NB4 (cell line): ENCODE results near the gene EDDM3A.
"Not testable (repeated sequence)": the region's sequence is repeated elsewhere in the genome, so short reads cannot be mapped to it uniquely, and the experiment has no call there.

ENCODE experiments used
- DNase-seq: peaks from one replicate; pipeline ENCODE4 v3.0.0; 2010; ENCODE audit warnings: low read depth
- H3K4me3 ChIP-seq: one replicate; pipeline ENCODE4 v1.5.1; 2011; ENCODE audit warnings: mild to moderate bottlenecking, low read depth, low read length, moderate library complexity
- MYC ChIP-seq: IDR thresholded peaks from 2 replicates; pipeline ENCODE4 v1.6.1; 2011; ENCODE audit warnings: low read depth, low read length
- POLR2A ChIP-seq: IDR thresholded peaks from 2 replicates; pipeline ENCODE4 v1.6.1; 2011; ENCODE audit warnings: mild to moderate bottlenecking; ENCODE audit not compliant: insufficient read length; ENCODE audit errors: extremely low read depth
- TF ChIP-seq, protein P1 (sequence below): IDR thresholded peaks from one replicate; pipeline ENCODE4 v1.5.1; 2012; ENCODE audit warnings: low read depth, low read length
- TF ChIP-seq, protein P2 (sequence below): IDR thresholded peaks from 2 replicates; pipeline ENCODE4 v1.6.1; 2011; ENCODE audit warnings: low read depth, low read length

Gene EDDM3A

DNA sequence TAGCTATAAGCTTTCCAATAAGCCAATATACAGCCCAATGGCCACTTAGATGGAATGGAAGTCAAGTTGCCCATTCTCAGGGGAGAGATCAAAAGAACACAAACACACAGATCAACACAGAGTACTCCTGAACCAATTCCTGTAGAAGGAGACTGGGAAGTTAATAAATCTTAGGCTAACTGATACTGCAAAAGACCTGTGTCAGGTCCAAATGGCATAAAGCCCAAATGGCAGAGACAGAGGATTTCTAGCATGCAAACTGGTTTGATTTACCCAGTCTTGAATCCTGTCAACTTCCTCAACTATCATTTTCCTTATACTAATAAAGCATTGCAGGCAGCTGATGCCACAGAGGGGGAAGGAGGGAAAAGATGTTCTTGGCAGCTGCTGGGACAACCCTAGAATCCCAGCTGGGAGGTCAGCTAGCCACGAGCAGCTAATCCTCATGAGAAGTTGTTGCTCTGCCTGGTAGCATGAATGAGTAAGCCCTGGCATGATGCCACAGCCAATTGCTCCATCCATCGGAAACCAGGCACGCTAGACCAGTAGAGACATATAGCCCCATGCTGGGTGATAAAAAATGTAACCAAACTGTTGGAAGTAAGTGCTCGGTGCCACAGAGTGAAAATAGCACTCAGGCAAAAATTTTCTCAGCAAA lies 31.0 kb upstream of the EDDM3A start:
- no peak overlapping the region for H3K4me3 ChIP-seq
- peak; percentile 38 for DNase-seq
- no peak for TF ChIP-seq POLR2A

DNA sequence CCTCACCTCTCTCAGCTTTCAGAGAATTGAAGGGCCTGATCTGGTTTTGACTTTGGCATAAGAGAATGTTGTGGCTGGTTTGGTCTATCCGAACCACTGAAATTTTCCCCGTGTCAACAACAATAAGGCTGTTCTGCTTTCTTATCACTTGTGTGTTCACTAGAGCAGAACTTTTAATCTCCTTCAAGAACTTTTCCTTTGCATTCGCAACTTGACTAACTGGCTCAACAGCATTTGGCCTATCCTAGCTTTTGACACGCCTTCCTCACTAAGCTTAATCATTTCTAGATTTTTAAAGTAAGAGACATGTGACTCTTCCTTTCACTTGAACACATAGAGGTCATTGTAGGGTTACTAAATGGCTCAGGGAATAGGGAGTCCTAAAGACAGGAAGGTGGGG lies 25.9 kb upstream of the EDDM3A start:
- DNase-seq, result no peak

DNA sequence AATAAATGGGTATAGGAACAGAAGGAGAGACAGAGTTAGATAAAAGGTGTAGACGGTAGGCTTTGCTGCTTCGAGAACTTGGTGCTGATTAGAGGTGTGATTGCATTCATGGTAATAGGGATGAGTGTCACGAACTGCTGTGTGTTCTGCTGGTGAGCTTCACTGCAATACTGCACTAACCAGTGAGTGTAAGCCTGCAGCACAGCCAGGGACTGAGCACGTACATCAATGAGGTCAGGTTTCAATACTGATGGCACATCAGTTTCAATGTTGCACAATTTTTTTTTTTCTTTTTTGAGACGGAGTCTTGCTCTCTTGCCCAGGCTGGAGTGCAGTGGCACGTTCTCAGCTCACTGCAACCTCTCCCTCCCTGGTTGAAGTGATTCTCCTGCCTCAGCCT lies 24.9 kb upstream of the EDDM3A start:
- H3K4me3 ChIP-seq, result no peak overlapping the region
- no peak for TF ChIP-seq MYC
- TF ChIP-seq POLR2A, result no peak
- TF ChIP-seq, protein P1, sequence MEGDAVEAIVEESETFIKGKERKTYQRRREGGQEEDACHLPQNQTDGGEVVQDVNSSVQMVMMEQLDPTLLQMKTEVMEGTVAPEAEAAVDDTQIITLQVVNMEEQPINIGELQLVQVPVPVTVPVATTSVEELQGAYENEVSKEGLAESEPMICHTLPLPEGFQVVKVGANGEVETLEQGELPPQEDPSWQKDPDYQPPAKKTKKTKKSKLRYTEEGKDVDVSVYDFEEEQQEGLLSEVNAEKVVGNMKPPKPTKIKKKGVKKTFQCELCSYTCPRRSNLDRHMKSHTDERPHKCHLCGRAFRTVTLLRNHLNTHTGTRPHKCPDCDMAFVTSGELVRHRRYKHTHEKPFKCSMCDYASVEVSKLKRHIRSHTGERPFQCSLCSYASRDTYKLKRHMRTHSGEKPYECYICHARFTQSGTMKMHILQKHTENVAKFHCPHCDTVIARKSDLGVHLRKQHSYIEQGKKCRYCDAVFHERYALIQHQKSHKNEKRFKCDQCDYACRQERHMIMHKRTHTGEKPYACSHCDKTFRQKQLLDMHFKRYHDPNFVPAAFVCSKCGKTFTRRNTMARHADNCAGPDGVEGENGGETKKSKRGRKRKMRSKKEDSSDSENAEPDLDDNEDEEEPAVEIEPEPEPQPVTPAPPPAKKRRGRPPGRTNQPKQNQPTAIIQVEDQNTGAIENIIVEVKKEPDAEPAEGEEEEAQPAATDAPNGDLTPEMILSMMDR, result no peak
- TF ChIP-seq, protein P2, sequence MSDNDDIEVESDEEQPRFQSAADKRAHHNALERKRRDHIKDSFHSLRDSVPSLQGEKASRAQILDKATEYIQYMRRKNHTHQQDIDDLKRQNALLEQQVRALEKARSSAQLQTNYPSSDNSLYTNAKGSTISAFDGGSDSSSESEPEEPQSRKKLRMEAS, result no peak
- no peak for DNase-seq

More for the DNA sequence above, 25.9 kb upstream of the EDDM3A start:
- no peak overlapping the region for H3K4me3 ChIP-seq
- no peak for TF ChIP-seq POLR2A
- TF ChIP-seq MYC, result no peak
- TF ChIP-seq, protein P2, result no peak
- TF ChIP-seq, protein P1, result no peak

DNA sequence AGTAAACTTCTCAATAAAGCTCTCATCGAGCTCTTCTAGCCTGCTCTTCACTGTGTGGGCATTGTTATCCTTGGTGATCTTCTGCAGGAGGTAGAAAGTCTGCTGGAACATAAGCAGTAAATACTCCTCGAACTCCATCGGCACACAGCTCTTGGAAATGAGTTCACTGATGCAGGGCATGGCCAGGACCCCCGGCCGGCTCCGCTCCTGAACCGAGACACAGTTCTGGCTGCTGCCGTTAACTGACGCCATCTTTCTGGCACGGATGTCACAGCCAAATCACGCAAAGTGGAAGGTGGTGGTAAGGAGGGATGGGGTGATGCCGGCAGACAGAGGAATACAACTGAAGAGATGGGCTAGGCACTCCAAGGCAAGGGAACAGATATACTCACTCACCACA lies 23.7 kb upstream of the EDDM3A start:
- no peak overlapping the region for H3K4me3 ChIP-seq
- DNase-seq, result no peak
- TF ChIP-seq MYC (no peak), POLR2A (no peak)
- TF ChIP-seq, protein P1, result no peak
- TF ChIP-seq, protein P2, result no peak

DNA sequence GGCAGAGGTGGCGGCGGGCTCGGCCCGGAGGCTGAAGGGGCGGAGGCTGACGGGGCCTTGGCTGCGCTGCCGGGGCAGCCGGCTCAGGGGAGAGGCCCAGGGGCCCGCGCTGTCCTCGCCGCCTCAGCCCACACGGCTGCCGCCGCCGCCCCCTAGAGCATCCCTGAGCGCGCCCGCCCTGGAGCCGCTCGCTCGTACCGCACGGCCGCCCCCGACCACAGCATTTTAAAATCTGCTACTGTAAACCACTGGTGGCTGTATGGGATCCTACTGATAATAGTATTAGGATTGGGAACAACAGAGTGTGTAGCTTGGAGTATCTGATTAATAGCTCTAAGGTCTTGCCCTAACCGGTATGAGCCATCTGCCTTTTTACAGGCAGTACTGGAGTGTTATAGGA lies 22.2 kb upstream of the EDDM3A start:
- DNase-seq, result no peak
- no peak overlapping the region for H3K4me3 ChIP-seq
- TF ChIP-seq MYC, result no peak
- TF ChIP-seq, protein P1, result no peak
- no peak for TF ChIP-seq POLR2A
- TF ChIP-seq, protein P2, result no peak

DNA sequence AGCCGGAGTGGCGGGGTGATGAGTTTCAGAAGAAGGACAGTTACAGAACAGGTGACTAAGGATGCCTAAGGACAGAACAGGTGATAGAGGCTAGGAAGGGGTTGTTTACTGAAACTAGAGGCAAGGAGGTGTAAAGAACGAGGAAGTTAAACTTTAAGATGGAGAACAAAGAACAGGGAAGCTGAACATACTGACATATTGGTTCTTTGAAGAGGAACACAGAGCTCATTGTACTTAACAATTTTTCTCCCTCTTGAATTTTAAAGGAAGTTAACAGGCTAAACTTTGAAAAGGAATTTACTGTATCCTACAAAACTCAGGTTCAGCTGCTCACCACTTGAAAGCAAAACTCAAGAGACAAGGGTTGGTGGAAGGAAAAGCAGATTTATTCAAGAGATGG lies 19.6 kb upstream of the EDDM3A start:
- H3K4me3 ChIP-seq, DNase-seq: not testable (repeated sequence)

DNA sequence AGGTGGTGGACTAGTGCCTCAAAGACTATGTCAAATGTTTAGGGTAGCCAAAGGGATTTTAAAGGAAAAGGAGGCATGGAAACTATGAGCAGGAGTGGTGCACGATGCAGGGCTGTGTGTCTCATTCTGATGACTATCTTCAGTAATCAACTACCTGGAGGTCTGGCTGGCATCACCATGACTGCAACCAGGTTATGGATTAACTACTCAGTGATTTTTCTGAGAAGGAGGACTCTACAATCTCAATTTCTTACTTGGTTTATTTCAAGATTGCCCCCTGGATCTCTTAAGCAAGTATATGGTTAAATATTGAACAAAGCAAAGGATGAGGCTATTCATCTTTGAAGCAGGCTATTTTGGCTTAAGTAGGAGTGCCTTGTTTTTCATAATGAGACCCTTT lies 19.2 kb upstream of the EDDM3A start:
- no peak overlapping the region for H3K4me3 ChIP-seq
- DNase-seq, result no peak
- TF ChIP-seq, protein P2, result no peak
- TF ChIP-seq, protein P1, result no peak
- TF ChIP-seq MYC, result no peak
- no peak for TF ChIP-seq POLR2A
